ENCODE measurements around the gene ERF. TPM values are rescaled to one million over a fixed set of nuclear protein-coding genes. Genes with fewer than 3 reads are reported as not detected.

ERF gene
- total RNA-seq, 1 donor from 2014 or later: 33.5 TPM

DNA sequence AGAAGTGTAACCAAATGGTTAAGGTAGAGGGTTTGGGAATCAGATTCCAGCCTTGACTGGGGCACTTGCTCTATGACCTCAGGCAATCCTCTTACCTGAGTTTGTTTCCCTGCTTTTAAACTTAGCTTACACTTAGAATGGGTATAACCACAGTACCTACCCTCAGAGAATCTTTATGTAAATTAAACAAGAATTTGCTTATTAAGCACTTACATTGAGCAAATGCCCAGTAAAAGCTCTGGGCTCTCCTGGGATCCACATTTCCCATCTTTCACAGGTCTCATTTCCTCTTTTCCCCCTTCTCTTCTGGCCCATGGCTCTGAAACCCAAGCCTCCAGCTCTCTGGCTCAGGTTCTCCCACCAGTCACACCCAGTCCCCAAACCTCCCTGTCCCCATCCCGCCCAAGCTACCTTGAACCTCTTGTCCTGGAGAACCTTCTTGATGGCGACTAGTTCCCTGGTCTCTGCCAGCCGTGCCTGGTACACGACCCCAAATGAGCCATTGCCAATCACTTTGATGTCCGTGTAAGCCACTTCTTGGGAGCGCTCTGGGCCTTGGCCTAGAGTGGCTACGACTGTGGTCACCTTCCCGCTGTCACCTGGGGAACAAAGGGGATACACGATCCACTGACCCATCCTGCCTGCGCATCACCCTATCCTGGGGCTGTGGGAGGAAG, 15.2 kb downstream of the ERF start:
- no peaks in the 10 kb centered on the region for H3K27me3 ChIP-seq (ENCODE audit: low read depth)
- no peak overlapping the region for H3K4me3 ChIP-seq
- TF ChIP-seq, protein P1, sequence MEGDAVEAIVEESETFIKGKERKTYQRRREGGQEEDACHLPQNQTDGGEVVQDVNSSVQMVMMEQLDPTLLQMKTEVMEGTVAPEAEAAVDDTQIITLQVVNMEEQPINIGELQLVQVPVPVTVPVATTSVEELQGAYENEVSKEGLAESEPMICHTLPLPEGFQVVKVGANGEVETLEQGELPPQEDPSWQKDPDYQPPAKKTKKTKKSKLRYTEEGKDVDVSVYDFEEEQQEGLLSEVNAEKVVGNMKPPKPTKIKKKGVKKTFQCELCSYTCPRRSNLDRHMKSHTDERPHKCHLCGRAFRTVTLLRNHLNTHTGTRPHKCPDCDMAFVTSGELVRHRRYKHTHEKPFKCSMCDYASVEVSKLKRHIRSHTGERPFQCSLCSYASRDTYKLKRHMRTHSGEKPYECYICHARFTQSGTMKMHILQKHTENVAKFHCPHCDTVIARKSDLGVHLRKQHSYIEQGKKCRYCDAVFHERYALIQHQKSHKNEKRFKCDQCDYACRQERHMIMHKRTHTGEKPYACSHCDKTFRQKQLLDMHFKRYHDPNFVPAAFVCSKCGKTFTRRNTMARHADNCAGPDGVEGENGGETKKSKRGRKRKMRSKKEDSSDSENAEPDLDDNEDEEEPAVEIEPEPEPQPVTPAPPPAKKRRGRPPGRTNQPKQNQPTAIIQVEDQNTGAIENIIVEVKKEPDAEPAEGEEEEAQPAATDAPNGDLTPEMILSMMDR (IDR thresholded peaks at IDR 0.05; ENCODE audit: borderline replicate concordance): no peak
- peaks cover 36% of the 10 kb centered on the region for H3K4me1 ChIP-seq
- H3K9me3 ChIP-seq (replicated peaks): no peaks in the 10 kb centered on the region
- intact Hi-C loops (cut with micrococcal nuclease): loop anchor here (5.0 kb wide), 1 partner anchor 43 kb away; no protein-coding TSS in a partner anchor
- peaks cover 36% of the 10 kb centered on the region for H3K36me3 ChIP-seq
- DNase-seq: no peak
- H3K27ac ChIP-seq (replicated peaks): no peak overlapping the region

DNA sequence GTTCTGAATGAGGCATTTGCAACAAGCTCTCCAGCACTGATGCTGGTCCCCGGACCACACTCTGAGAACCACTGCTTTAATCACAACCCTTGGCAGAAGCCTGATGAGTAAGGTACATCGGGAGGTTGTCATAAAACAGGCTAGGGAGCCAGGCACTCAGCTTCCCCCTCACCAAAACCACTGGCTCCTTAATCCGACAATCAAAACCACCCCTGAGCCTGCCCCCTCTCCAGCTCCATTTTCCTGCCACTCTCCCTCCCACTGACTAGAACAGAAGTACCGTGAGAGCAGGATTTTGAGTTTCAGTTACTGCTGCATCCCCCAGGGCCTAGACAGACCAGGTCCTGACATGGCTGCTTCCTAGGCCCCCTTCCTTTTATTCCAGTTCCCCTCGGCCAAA, 19.7 kb downstream of the ERF start:
- Histone ChIP-seq H3K4me3 (no peak overlapping the region), H3K27me3 (ENCODE audit: low read depth) (no peaks in the 10 kb centered on the region), H3K27ac (replicated peaks) (no peak overlapping the region), H3K4me1 (peaks cover 16% of the 10 kb centered on the region), H3K9me3 (replicated peaks) (no peaks in the 10 kb centered on the region), H3K36me3 (peaks cover 79% of the 10 kb centered on the region)
- no peak for DNase-seq
- intact Hi-C loops (cut with micrococcal nuclease): no loop called here
- TF ChIP-seq, protein P1 (IDR thresholded peaks at IDR 0.05; ENCODE audit: borderline replicate concordance): no peak

DNA sequence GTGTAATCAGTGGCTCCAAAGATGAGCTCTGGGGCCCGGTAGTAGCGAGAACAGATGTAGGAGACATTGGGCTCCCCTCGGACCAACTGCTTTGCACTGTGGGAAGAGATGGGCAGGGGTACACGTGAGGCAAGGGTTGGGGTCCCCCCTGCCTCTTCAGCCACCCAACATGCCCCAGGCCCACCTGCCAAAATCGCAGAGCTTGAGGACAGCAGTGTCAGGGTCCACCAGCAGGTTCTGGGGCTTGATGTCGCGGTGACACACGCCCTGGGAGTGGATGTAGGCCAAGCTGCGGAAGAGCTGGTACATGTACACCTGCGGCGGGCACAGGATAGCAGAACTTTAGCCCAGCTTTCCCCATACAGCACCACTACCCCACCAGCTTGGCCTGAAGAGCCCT, 20.6 kb downstream of the ERF start:
- Histone ChIP-seq H3K27me3 (ENCODE audit: low read depth) (no peaks in the 10 kb centered on the region), H3K36me3 (peaks cover 77% of the 10 kb centered on the region), H3K4me1 (peaks cover 18% of the 10 kb centered on the region), H3K4me3 (no peak overlapping the region), H3K9me3 (replicated peaks) (no peaks in the 10 kb centered on the region), H3K27ac (replicated peaks) (no peak overlapping the region)
- intact Hi-C loops (cut with micrococcal nuclease): no loop called here
- TF ChIP-seq, protein P1 (IDR thresholded peaks at IDR 0.05; ENCODE audit: borderline replicate concordance): no peak
- no peak for DNase-seq

DNA sequence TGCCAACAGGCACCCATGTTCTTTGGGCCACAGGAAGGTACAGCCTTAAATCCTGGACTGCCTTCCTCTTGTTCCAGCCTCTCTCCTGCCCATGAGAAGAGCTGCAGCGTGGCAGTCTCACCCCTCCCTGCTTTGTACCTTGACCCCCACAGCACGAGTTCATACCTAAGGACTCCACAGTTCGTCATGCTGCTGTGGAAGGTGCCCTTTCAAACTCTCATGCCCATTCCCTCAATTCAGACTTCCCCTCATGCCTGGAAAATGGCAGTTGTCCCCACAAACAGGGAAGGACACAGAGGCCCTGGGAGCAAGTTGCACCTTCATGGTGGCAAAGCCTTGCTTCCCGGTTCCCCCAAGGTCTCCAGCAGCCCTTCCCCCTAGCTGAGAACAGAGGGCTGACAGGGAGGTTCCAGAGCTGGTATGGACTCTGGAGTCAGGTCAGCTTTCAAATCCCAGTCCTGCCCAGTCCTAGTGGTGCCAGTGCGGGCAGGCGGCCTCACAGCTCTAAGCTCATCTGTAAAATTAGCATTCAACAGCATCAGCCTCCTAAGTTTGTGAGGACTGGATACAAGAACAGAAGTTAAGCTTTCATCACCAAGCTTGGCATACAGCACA, 21.1 kb downstream of the ERF start:
- no peak overlapping the region for H3K27ac ChIP-seq (replicated peaks)
- TF ChIP-seq, protein P1 (IDR thresholded peaks at IDR 0.05; ENCODE audit: borderline replicate concordance): no peak
- intact Hi-C loops (cut with micrococcal nuclease): no loop called here

DNA sequence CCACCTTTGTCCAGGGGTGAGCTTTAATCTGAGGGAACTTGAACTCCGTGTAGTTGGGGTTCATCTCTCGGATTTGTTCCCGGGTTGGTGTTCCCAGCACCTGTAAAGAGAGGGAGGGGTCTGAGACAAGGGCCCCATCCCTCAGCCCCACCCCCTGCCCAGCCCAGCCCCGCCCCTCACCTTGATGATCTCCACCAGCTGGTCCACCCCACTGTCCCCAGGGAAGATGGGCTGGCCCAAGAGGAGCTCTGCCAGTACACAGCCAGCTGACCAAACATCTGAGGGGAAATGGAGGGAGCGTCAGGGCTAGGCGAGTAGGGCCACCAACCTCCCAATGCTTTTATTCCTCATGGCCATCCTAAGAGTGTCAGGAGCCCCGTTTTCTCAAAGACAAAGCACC, 21.8 kb downstream of the ERF start:
- no peak overlapping the region for H3K27ac ChIP-seq (replicated peaks)
- no peaks in the 10 kb centered on the region for H3K27me3 ChIP-seq (ENCODE audit: low read depth)
- H3K4me1 ChIP-seq: peaks cover 18% of the 10 kb centered on the region
- TF ChIP-seq, protein P1 (IDR thresholded peaks at IDR 0.05; ENCODE audit: borderline replicate concordance): no peak
- no peaks in the 10 kb centered on the region for H3K9me3 ChIP-seq (replicated peaks)
- H3K36me3 ChIP-seq: peaks cover 83% of the 10 kb centered on the region
- intact Hi-C loops (cut with micrococcal nuclease): no loop called here
- H3K4me3 ChIP-seq: no peak overlapping the region
- no peak for DNase-seq

More for the DNA sequence above, 21.1 kb downstream of the ERF start:
- Histone ChIP-seq H3K4me3 (no peak overlapping the region), H3K36me3 (peaks cover 81% of the 10 kb centered on the region), H3K27me3 (ENCODE audit: low read depth) (no peaks in the 10 kb centered on the region), H3K9me3 (replicated peaks) (no peaks in the 10 kb centered on the region), H3K4me1 (peaks cover 18% of the 10 kb centered on the region)
- DNase-seq: no peak
